Activated CD4-positive, alpha-beta T cell treated with anti-CD3 and anti-CD28 coated beads, Interleukin-2, amount 50 U/mL, for 4 hours (primary cell): ENCODE data around the gene AK5.
"Not testable (repeated sequence)": the region's sequence is repeated elsewhere in the genome, so short reads cannot be mapped to it uniquely, and the experiment has no call there.

Experiments used
- DNase-seq, 2 experiments: peaks; one replicate each; pipeline ENCODE4 v3.0.0-alpha.2; 2020

The AK5 gene

DNA sequence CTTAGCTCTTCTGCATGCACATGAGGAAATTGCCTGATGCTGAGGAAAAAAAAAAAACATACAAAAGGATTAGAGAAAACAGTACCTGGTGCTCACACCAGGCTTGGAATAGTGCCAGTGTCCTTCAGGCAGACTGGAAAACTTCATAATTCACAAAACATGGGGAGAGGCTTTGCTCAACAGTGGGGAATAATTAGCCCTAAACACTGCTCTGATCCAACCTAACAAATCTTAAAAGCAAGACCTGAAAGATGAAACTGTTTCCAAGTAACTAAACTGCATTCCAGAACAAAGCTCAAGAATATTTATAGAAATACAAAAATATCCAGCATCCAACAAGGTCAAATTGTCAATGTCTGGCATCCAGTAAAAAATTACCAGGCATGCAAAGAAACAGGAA is 124.8 kb downstream of the AK5 start:
- no peak for DNase-seq

DNA sequence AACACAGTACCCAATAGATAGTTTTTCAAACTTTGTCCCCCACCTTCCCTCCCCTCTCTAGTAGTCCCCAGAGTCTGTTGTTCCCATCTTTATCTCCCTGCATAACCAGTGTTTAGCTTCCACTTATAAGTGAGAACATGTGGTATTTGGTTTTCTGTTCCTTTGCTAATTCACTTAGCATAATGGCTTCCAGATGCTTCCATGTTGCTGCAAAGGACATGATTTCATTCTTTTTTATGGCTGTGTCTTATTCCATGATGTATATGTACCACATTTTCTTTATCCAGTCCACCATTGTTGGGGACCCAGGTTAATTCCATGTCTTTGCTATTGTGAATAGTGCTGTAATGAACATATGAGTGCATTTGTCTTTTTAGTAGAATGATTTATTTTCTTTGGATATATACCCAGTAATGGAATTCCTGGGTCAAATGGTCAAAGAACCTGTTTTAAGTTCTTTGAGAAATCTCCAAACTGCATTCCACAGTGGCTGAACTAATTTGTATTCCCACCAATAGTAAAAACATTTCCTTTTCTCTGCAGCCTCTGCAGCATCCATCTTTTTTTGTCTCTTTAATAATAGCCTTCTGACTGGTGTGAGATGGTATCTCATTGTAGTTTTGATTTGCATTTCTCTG is 126.0 kb downstream of the AK5 start:
- DNase-seq, result no peak

DNA sequence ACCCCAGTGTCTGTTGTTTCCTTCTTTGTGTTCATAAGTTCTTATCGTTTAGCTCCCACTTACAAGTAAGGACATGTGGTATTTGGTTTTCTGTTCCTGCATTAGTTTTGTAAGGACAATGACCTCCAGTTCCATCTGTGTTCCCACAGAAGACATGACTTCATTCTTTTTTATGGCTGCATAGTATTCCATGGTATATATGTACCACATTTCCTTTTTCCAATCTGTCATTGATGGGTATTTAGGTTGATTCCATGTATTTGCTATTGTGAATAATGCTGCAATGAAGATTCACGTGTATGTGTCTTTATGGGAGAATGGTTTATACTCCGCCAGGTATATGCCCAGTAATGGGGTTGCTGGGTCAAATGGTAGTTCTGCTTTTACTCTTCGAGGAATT is 127.1 kb downstream of the AK5 start:
- not testable (repeated sequence) for DNase-seq

DNA sequence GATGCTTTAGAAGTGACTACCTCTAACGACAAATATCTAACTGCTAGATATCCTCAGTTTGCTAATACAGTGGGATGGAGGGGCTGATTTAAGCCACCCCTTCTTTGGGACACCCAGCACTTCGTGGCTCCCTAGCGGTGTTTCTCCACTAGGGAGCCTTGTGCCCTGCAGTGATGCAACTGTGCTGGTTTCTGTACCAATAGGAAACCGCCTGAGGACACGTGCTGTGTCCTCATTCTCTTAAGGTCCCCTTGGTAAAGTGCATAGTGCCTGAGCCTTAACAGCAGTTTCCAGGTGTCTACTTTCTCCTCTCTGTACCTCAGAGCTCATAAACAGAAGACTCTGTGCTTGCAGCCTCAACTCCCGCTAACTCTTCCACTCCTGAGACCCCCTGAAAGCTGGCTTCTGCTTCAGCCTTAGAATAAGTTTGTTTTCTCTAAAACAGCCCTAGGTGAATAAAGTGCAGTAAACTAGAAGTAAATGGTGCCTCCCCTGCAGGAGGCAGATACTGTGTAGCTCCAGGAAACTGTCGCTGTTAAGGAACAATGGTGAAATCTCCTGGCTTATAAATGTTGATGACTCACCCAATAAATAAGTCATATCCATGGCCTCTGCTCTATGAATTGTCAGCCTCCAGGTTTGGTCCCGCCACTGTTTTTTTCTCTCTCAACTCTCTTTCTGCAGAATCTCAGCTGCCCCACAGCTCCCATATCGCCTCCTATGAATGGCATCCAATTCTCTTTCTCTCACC is 130.4 kb downstream of the AK5 start:
- DNase-seq, result no peak

GRCh38 chr1:77412820-77413530 is 131.2 kb downstream of the AK5 start:
- DNase-seq, result no peak

GRCh38 chr1:77413541-77414335 is 131.9 kb downstream of the AK5 start:
- no peak for DNase-seq

GRCh38 chr1:77415579-77415978 is 133.8 kb downstream of the AK5 start:
- no peak for DNase-seq

- no peak for DNase-seq
Observed at GRCh38 chr1:77416692-77417450, 135.1 kb downstream of the AK5 start.

GRCh38 chr1:77418055-77418454 is 136.2 kb downstream of the AK5 start:
- DNase-seq, result not testable (repeated sequence)

DNA sequence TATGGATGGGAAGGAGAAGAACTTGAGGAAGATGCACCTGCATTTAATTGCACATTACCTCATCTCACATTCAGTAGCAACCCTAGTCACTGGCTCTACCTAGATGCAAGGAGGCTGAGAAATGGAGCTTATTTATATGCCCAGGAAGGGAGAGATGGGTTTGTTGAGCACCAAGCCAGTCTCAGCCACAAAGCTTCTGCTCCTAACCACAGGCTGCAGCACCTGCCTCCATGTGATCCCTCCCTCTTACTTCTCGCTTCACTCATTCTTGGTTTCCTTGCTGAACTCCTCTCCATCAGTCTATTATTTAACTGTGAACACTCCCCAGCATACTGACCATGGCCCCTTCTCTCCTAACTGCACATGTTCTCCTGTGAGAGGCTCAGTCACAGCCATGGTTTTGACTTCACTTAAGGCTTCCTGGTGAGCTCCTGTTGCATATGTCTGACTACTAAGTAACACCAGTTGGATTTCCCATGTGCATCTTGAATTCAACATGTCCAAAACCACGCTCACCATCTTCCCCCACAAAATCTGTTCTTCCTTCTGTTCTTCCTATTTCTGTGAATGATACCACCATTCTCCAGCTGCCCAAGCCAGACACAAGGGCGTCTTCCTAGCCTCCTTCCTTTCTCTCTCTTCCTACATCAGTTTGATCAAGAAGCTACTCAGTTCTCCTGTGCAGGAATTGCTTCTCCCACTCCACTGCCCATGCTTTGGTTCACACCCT is 139.8 kb downstream of the AK5 start:
- no peak for DNase-seq

DNA sequence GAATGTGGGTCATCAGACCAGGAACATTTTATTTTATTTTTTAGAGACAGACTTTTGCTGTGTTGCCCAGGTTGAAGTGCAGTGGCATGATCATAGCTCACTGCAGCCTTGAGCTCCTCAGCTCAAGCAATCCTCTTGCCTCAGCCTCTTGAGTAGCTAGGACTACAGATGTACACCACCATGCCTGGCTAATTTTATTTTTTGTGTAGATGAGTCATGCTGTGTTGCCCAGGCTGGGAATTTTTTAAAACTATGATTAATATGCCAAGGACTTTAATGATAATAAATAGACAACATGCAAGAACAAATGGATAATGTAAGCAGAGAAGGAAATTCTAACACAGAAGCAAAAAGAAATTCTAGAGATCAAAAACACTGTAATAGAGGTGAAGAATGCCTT is 142.4 kb downstream of the AK5 start:
- DNase-seq, result no peak

GRCh38 chr1:77428068-77428467 is 146.2 kb downstream of the AK5 start:
- no peak for DNase-seq

GRCh38 chr1:77430966-77431690 is 149.3 kb downstream of the AK5 start:
- DNase-seq, result no peak

DNA sequence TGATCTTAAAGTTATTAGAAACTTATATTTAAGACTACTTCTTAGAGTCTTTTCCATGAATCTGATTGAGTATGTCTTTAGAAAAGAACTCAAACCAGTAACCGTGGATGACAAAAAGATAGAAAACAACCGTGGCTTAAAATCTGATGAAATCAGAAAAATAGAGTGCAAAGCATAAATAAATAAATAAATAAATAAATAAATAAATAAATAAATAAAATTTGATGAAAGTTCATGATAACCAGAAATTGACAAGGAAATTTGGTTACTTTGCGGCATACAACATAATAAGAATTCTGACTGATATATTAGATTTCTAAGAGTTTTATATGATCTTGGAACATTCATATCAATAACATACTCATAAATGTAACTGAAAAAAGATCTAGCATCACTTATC is 152.1 kb downstream of the AK5 start:
- no peak for DNase-seq

GRCh38 chr1:77434967-77435366 is 153.1 kb downstream of the AK5 start:
- DNase-seq, result no peak

- DNase-seq, result no peak
Observed at GRCh38 chr1:77438236-77438913, 156.6 kb downstream of the AK5 start.

- no peak for DNase-seq
Observed at GRCh38 chr1:77446841-77447555, 165.2 kb downstream of the AK5 start.

GRCh38 chr1:77447669-77448068 is 165.8 kb downstream of the AK5 start:
- DNase-seq, result no peak

DNA sequence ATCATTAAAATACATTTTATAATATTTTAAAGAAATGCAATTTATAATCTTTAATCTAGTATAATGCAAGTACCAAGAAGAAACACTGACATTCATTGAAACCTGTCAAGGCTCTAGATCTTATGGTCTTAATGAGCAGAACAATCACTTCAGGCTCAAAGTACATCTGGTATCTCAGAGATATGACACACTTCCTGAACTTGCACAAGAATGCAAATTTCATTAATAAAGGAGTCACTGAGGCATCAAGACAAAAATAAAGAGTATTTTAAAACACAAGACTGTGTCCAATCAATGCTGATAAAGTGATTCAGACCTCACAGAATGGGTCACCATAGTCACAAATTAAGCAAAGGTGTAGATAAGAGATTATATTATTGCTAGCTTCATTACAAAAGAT is 178.1 kb downstream of the AK5 start:
- DNase-seq, result no peak

DNA sequence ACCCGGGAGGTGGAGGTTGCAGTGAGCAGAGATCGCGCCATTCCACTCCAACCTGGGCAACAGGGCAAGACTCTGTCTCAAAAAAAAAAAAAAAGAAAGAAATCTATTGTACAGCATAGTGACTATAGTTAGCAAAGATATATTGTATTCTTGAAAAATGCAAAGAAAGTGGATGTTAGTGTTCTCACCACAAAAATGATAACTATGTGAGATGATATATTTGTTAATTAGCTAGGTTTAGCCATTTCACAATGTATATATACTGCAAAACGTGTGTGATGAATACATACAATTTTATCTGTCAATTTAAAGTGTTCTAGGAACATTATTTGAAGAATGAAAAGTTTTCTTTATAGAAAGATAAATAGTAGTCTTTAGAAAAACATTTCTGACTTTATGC is 179.9 kb downstream of the AK5 start:
- no peak for DNase-seq
